Activated B cell treated with CpG ODN at 0.5 μM for 24 hours (primary cell): ENCODE measurements around the gene SERINC3. TPM values are rescaled to one million over a fixed set of nuclear protein-coding genes. Genes with fewer than 3 reads are reported as not detected.

Experiments
- ATAC-seq: fragments of 200-7000 bp; cut with Tn5 transposase; one replicate; pipeline ENCODE4 v1.10.0; 2021; ENCODE audit warnings: low read depth, mild to moderate bottlenecking, moderate library complexity
- CTCF ChIA-PET: fragments of 350-600 bp; sonication (Branson Sonifier 250); formaldehyde crosslinking; loops from one replicate; lab custom pipeline; 2021; ENCODE audit warnings: antibody characterized with exemption; lab: Charles Lee
- POLR2A ChIA-PET: fragments of 350-600 bp; sonication (Branson Sonifier 250); formaldehyde crosslinking; loops from one replicate; lab custom pipeline; 2021; ENCODE audit warnings: antibody characterized with exemption; lab: Charles Lee
- DNase-seq: peaks from one replicate; pipeline ENCODE4 v3.0.0; 2022
- H3K27ac Mint-ChIP-seq: one replicate; pipeline ENCODE4 v1.8.0; 2020; ENCODE audit warnings: mixed read lengths
- H3K27me3 Mint-ChIP-seq: one replicate; pipeline ENCODE4 v1.8.0; 2021; ENCODE audit warnings: mixed read lengths
- H3K36me3 Mint-ChIP-seq: one replicate; pipeline ENCODE4 v1.8.0; 2021; ENCODE audit warnings: low read depth, mixed read lengths
- H3K4me1 Mint-ChIP-seq: one replicate; pipeline ENCODE4 v1.8.0; 2021; ENCODE audit warnings: mixed read lengths
- H3K4me3 Mint-ChIP-seq: one replicate; pipeline ENCODE4 v1.8.0; 2020; ENCODE audit warnings: mild to moderate bottlenecking, mixed read lengths
- H3K9me3 Mint-ChIP-seq: one replicate; pipeline ENCODE4 v1.8.0; 2020; ENCODE audit warnings: mixed read lengths
- CTCF ChIP-seq: fragments of 200-600 bp; IDR thresholded peaks from one replicate; pipeline ENCODE4 v1.8.0; 2022; ENCODE audit warnings: antibody characterized with exemption, mild to moderate bottlenecking
- intact Hi-C: fragments of 100-400 bp; cut with micrococcal nuclease; formaldehyde crosslinking; loops from one replicate; pipeline ENCODE4 v1.15.1; 2024
- total RNA-seq: library from RNA; stranded (reverse); gene quantifications from 2 replicates; pipeline ENCODE4 v1.2.3, GENCODE V29; 2022

The SERINC3 gene
- total RNA-seq, 1 donor from 2014 or later = 41.4 TPM

GRCh38 chr20:44479643-44480042, 42.2 kb downstream of the SERINC3 start:
- no peak for TF ChIP-seq CTCF
- POLR2A ChIA-PET = interaction anchor here (0.9 to 1.1 kb wide), 2 partner anchors 42 to 406 kb away, joined by 4 to 5 read pairs; partner anchors contain the start of genes SERINC3 and YWHAB
- H3K9me3 Mint-ChIP-seq = no peaks in the 10 kb centered on the region
- peak overlapping the region; percentile 7 for H3K4me3 Mint-ChIP-seq
- ATAC-seq (peak; percentile 59), DNase-seq (no peak)
- H3K27me3 Mint-ChIP-seq = no peaks in the 10 kb centered on the region
- intact Hi-C loops = loop anchor here (5.0 kb wide), 2 partner anchors 388 to 408 kb away; partner anchors contain the start of gene YWHAB
- CTCF ChIA-PET = no interaction called here
- H3K4me1 Mint-ChIP-seq = peaks cover 43% of the 10 kb centered on the region
- H3K27ac Mint-ChIP-seq = peak overlapping the region; percentile 18
- peaks cover 42% of the 10 kb centered on the region for H3K36me3 Mint-ChIP-seq

GRCh38 chr20:44478206-44478605, 43.7 kb downstream of the SERINC3 start:
- CTCF ChIA-PET = no interaction called here
- intact Hi-C loops = loop anchor here (5.0 kb wide), 2 partner anchors 389 to 409 kb away; partner anchors contain the start of gene YWHAB
- peaks cover 43% of the 10 kb centered on the region for H3K4me1 Mint-ChIP-seq

GRCh38 chr20:44477151-44477550, 44.7 kb downstream of the SERINC3 start:
- TF ChIP-seq CTCF = no peak
- H3K27ac Mint-ChIP-seq = peak overlapping the region; percentile 94
- DNase-seq (no peak), ATAC-seq (no peak)
- CTCF ChIA-PET = no interaction called here
- H3K9me3 Mint-ChIP-seq = no peaks in the 10 kb centered on the region
- POLR2A ChIA-PET = interaction anchor here (1.9 to 2.1 kb wide), 2 partner anchors 45 to 133 kb away, joined by 6 to 7 read pairs; partner anchors contain the start of gene SERINC3
- H3K27me3 Mint-ChIP-seq = no peaks in the 10 kb centered on the region
- intact Hi-C loops = loop anchor here (2.0 to 5.0 kb wide), 3 partner anchors 110 to 410 kb away; partner anchors contain the start of gene YWHAB
- peak overlapping the region; percentile 46 for H3K4me3 Mint-ChIP-seq
- peaks cover 43% of the 10 kb centered on the region for H3K4me1 Mint-ChIP-seq
- peaks cover 20% of the 10 kb centered on the region for H3K36me3 Mint-ChIP-seq

More at GRCh38 chr20:44478206-44478605, 43.7 kb downstream of the SERINC3 start:
- H3K27me3 Mint-ChIP-seq = no peaks in the 10 kb centered on the region
- no peak overlapping the region for H3K4me3 Mint-ChIP-seq
- no peak overlapping the region for H3K27ac Mint-ChIP-seq
- POLR2A ChIA-PET = interaction anchor here (2.1 kb wide), 1 partner anchor 44 kb away, joined by 6 read pairs; the partner anchor contains the start of gene SERINC3
- DNase-seq (no peak), ATAC-seq (no peak)
- H3K36me3 Mint-ChIP-seq = peaks cover 27% of the 10 kb centered on the region
- no peaks in the 10 kb centered on the region for H3K9me3 Mint-ChIP-seq
- TF ChIP-seq CTCF = no peak

GRCh38 chr20:44475694-44476560, 45.9 kb downstream of the SERINC3 start, which contains the start of gene TTPAL:
Gene TTPAL (plus strand): TSS chr20:44475874. CDS start chr20:44480000, 4,126 bp downstream.
- ATAC-seq (peak; percentile 91), DNase-seq (peak; percentile 93)
- CTCF ChIA-PET = interaction anchor here (0.6 to 1.6 kb wide), 3 partner anchors 15 to 133 kb away, joined by 3 to 4 read pairs (median 3); partner anchors contain the start of gene SERINC3
- intact Hi-C loops = loop anchor here (1.0 to 5.0 kb wide), 6 partner anchors 46 to 411 kb away; partner anchors contain the start of genes OSER1, SERINC3 and YWHAB
- TF ChIP-seq CTCF = no peak
- Mint-ChIP-seq H3K4me3 (peak within 1 kb of the TSS; percentile 96), H3K36me3 (peaks cover 7% of the 10 kb centered on the region), H3K9me3 (no peaks in the 10 kb centered on the region), H3K4me1 (peaks cover 40% of the 10 kb centered on the region), H3K27ac (peak within 1 kb of the TSS; percentile 94), H3K27me3 (no peaks in the 10 kb centered on the region)
- POLR2A ChIA-PET = interaction anchor here (0.6 to 1.9 kb wide), 12 partner anchors 9 to 1018 kb away, joined by 3 to 12 read pairs (median 4); partner anchors contain the start of genes FITM2, IFT52, SERINC3 and SRSF6
